DND-41 (cell line): ENCODE measurements around the gene ZNF500.
A peak's percentile ranks its signal among the peaks of the same experiment; 100 is the strongest.

Experiments used
- ATAC-seq: fragments of 200-7000 bp; cut with Tn5 transposase; 3 replicates; pipeline ENCODE4 v1.9.1; 2021; ENCODE audit warnings: low read depth; ENCODE audit not compliant: insufficient read depth
- DNase-seq: peaks from one replicate; pipeline ENCODE4 v3.0.0-alpha.2; 2020
- H2AFZ ChIP-seq: 2 replicates; pipeline ENCODE4 v1.6.0; 2012; ENCODE audit warnings: low read depth, low read length
- H3K27ac ChIP-seq: 2 replicates; pipeline ENCODE4 v1.5.1; 2012; ENCODE audit warnings: low read length, inconsistent platforms
- H3K27me3 ChIP-seq: fragments of 200-600 bp; sonication (generic); 2 replicates; pipeline ENCODE4 v1.6.0; 2012; ENCODE audit warnings: low read length, mild to moderate bottlenecking, inconsistent platforms; ENCODE audit not compliant: insufficient read depth, poor library complexity
- H3K36me3 ChIP-seq: 2 replicates; pipeline ENCODE4 v1.5.1; 2012; ENCODE audit warnings: low read length, inconsistent platforms; ENCODE audit not compliant: insufficient read depth
- H3K4me1 ChIP-seq: 2 replicates; pipeline ENCODE4 v1.5.1; 2012; ENCODE audit warnings: mild to moderate bottlenecking, low read length; ENCODE audit not compliant: insufficient read depth
- H3K4me2 ChIP-seq: 2 replicates; pipeline ENCODE4 v1.6.0; 2012; ENCODE audit warnings: mild to moderate bottlenecking, moderate library complexity, low read length, inconsistent platforms; ENCODE audit not compliant: insufficient read depth
- H3K4me3 ChIP-seq, 2 experiments: fragments of 200-600 bp in 1 of 2; shearing (Covaris generic) in 1 of 2; 2 replicates each; pipeline ENCODE4 v1.5.1; 2012 to 2016; ENCODE audit warnings: inconsistent platforms in 2 of 2, low read length in 2 of 2, mild to moderate bottlenecking in 2 of 2, low read depth in 1 of 2, moderate library complexity in 1 of 2
- H3K79me2 ChIP-seq: 2 replicates; pipeline ENCODE4 v1.6.0; 2012; ENCODE audit warnings: low read length, inconsistent platforms; ENCODE audit not compliant: insufficient read depth
- H3K9ac ChIP-seq: 2 replicates; pipeline ENCODE4 v1.6.0; 2012; ENCODE audit warnings: low read depth, mild to moderate bottlenecking, inconsistent platforms, low read length, moderate library complexity
- H3K9me3 ChIP-seq: 2 replicates; pipeline ENCODE4 v1.5.1; 2012; ENCODE audit warnings: low read length, moderate library complexity, mild to moderate bottlenecking, inconsistent platforms; ENCODE audit not compliant: insufficient read depth, severe bottlenecking
- H4K20me1 ChIP-seq: 2 replicates; pipeline ENCODE4 v1.6.0; 2012; ENCODE audit warnings: low read length; ENCODE audit not compliant: insufficient read depth
- CTCF ChIP-seq: IDR thresholded peaks from 2 replicates; pipeline ENCODE4 v1.5.1; 2012; ENCODE audit warnings: borderline replicate concordance, low read length, moderate library complexity, mild to moderate bottlenecking; ENCODE audit not compliant: poor library complexity, severe bottlenecking; ENCODE audit errors: extremely low read depth
- EZH2 ChIP-seq: IDR thresholded peaks from 3 replicates; pipeline ENCODE4 v1.6.1; 2012; ENCODE audit warnings: borderline replicate concordance, low read depth, mild to moderate bottlenecking, moderate library complexity, low read length, inconsistent platforms; ENCODE audit not compliant: severe bottlenecking

Gene ZNF500

GRCh38 chr16:4733211-4733742 lies 33.7 kb downstream of the ZNF500 start:
- H3K4me2 ChIP-seq: peak overlapping the region; percentile 99
- H3K27me3 ChIP-seq: no peaks in the 10 kb centered on the region
- H3K36me3 ChIP-seq: peaks cover 20% of the 10 kb centered on the region
- no peaks in the 10 kb centered on the region for H3K9me3 ChIP-seq
- 0 out of 2 replicates have a peak overlapping the region, but pooled peaks have one; percentile 69 for H3K27ac ChIP-seq
- peak overlapping the region; percentile 97 for H2AFZ ChIP-seq
- ATAC-seq: no peak
- H3K4me1 ChIP-seq: peaks cover 32% of the 10 kb centered on the region
- H3K79me2 ChIP-seq: peaks cover 22% of the 10 kb centered on the region
- peak overlapping the region; percentile 89 to 94; a peak in 3 of 4 replicates for H3K4me3 ChIP-seq
- H3K9ac ChIP-seq: peak overlapping the region; percentile 85
- peaks cover 2% of the 10 kb centered on the region; the same call in 1 of the 2 replicates for H4K20me1 ChIP-seq
- TF ChIP-seq EZH2 (no peak), CTCF (no peak)
- no peak for DNase-seq

GRCh38 chr16:4729876-4730275 lies 37.1 kb downstream of the ZNF500 start:
- Histone ChIP-seq H3K27me3 (no peaks in the 10 kb centered on the region), H3K4me2 (no peak overlapping the region), H4K20me1 (peaks cover 2% of the 10 kb centered on the region; the same call in 1 of the 2 replicates), H3K4me1 (peaks cover 23% of the 10 kb centered on the region), H3K27ac (no peak overlapping the region), H3K9me3 (no peaks in the 10 kb centered on the region), H2AFZ (no peak overlapping the region), H3K79me2 (peaks cover 22% of the 10 kb centered on the region), H3K9ac (no peak overlapping the region), H3K36me3 (peaks cover 44% of the 10 kb centered on the region), H3K4me3 (no peak overlapping the region)
- no peak for TF ChIP-seq CTCF
- TF ChIP-seq EZH2: no peak
- no peak for ATAC-seq
- DNase-seq: no peak

- ATAC-seq: no peak
- DNase-seq: no peak
Measured at GRCh38 chr16:4728676-4729075, 38.3 kb downstream of the ZNF500 start.

More at GRCh38 chr16:4728676-4729075, 38.3 kb downstream of the ZNF500 start:
- Histone ChIP-seq H3K9ac (no peak overlapping the region), H2AFZ (no peak overlapping the region), H4K20me1 (peaks cover 2% of the 10 kb centered on the region; the same call in 1 of the 2 replicates), H3K27ac (no peak overlapping the region), H3K4me2 (no peak overlapping the region), H3K27me3 (no peaks in the 10 kb centered on the region), H3K4me1 (peaks cover 18% of the 10 kb centered on the region), H3K36me3 (peaks cover 49% of the 10 kb centered on the region), H3K9me3 (no peaks in the 10 kb centered on the region), H3K79me2 (peaks cover 20% of the 10 kb centered on the region), H3K4me3 (no peak overlapping the region)
- TF ChIP-seq EZH2: no peak
- no peak for TF ChIP-seq CTCF
